GM19438 (cell line): ENCODE measurements around the gene SGCE.
"Not testable (repeated sequence)": the region's sequence is repeated elsewhere in the genome, so short reads cannot be mapped to it uniquely, and the experiment has no call there.

Source experiments
- ATAC-seq: cut with Tn5 transposase; IDR thresholded peaks from one replicate; pipeline ENCODE4 v1.9.1; 2021; ENCODE audit warnings: low read depth; ENCODE audit not compliant: unreplicated experiment

Gene SGCE

GRCh38 chr7:94655848-94656657 lies at the start of gene SGCE:
Gene SGCE (minus strand): TSS chr7:94656133. CDS start chr7:94656098, 35 bp downstream.
- peak; percentile 11 for ATAC-seq

- ATAC-seq, result not testable (repeated sequence)
Observed at GRCh38 chr7:94705155-94706021, 49.5 kb upstream of the SGCE start.

GRCh38 chr7:94701555-94701973 lies 45.6 kb upstream of the SGCE start:
- no peak for ATAC-seq

- no peak for ATAC-seq
Observed at GRCh38 chr7:94700926-94701554, 45.1 kb upstream of the SGCE start.

GRCh38 chr7:94698275-94698674 lies 42.3 kb upstream of the SGCE start:
- ATAC-seq, result no peak

- no peak for ATAC-seq
Observed at GRCh38 chr7:94697035-94697974, 41.4 kb upstream of the SGCE start.

GRCh38 chr7:94687810-94688209 lies 31.9 kb upstream of the SGCE start:
- no peak for ATAC-seq

GRCh38 chr7:94687076-94687475 lies 31.1 kb upstream of the SGCE start:
- ATAC-seq, result no peak

GRCh38 chr7:94683066-94683465 lies 27.1 kb upstream of the SGCE start:
- ATAC-seq, result no peak

GRCh38 chr7:94679358-94679757 lies 23.4 kb upstream of the SGCE start:
- no peak for ATAC-seq

GRCh38 chr7:94676431-94676830 lies 20.5 kb upstream of the SGCE start:
- no peak for ATAC-seq

- ATAC-seq, result no peak
Observed at GRCh38 chr7:94675356-94675755, 19.4 kb upstream of the SGCE start.

- no peak for ATAC-seq
Observed at GRCh38 chr7:94671444-94672235, 15.7 kb upstream of the SGCE start.

GRCh38 chr7:94669773-94670495 lies 14.0 kb upstream of the SGCE start:
- ATAC-seq, result no peak

GRCh38 chr7:94666879-94667587 lies 11.1 kb upstream of the SGCE start:
- ATAC-seq, result no peak

- ATAC-seq, result no peak
Observed at GRCh38 chr7:94665426-94665825, 9.5 kb upstream of the SGCE start.

GRCh38 chr7:94664023-94664422 lies 8.1 kb upstream of the SGCE start:
- ATAC-seq, result no peak

- ATAC-seq, result no peak
Observed at GRCh38 chr7:94662548-94662947, 6.6 kb upstream of the SGCE start.
